Measurements from ENCODE around the gene SIRT3. TPM values are rescaled to one million over a fixed set of nuclear protein-coding genes. Genes with fewer than 3 reads are reported as not detected.

SIRT3 gene
- total and polyA plus RNA-seq, 2 of the 4 experiments (the other 2 are of a cell fraction) = 5.4 to 18.6 TPM

DNA sequence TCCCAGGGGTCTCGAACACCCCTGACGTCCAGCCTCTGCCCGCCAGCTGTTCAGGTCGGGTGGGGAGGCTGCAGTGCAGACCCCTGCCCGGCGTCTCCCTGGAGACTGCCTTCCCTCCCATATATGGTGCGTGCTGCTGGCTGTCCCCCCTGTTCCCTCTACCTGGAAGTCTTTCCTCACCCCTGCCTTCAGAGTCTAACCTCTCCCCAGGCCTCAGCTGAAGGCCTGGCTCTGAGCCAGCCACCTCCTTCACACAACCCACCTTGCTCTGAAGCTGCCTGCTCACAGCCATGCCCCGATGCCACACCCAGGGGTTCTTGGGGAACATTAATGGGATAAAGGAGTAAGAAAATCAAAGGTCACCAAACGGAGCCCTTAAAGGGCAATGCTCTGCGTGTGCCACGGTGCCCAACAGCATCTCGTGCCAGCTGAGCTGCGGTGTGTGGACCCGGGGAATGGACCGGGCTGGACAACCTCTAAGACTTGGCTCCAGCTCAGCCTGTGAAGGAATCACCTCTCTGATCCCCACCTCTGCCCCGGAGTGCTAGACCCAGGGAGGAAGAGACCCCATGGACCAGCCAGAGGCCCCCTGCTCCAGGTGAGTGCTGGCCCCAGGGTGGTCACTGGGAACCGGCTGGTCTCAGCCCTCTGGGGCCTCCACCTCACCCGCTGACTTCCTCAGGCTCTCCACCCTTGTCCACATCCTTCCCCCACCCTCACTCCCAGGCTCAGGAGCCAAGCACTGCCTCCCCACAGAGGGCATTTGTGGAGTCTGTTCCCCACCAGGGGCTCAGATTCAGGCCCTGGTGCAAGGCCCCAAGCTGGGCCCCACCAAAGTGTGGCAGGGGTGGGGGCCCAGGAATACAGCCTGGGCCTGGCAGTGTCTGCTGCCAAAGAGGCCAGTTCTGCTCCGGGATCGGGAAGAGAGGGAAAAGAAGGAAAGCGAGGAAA lies 42.1 kb upstream of the SIRT3 start, which contains the start of gene NLRP6:
Gene NLRP6 (plus strand): TSS at position 407 of the 951 bp plus-strand sequence. CDS start 163 bp downstream, at position 570.
- no peaks in the 10 kb centered on the region for H3K79me1 ChIP-seq (ENCODE audit: low read depth in 1 of 2, low read length in 2 of 2)
- TF ChIP-seq, protein P1, sequence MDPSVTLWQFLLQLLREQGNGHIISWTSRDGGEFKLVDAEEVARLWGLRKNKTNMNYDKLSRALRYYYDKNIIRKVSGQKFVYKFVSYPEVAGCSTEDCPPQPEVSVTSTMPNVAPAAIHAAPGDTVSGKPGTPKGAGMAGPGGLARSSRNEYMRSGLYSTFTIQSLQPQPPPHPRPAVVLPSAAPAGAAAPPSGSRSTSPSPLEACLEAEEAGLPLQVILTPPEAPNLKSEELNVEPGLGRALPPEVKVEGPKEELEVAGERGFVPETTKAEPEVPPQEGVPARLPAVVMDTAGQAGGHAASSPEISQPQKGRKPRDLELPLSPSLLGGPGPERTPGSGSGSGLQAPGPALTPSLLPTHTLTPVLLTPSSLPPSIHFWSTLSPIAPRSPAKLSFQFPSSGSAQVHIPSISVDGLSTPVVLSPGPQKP (IDR thresholded peaks at IDR 0.05; ENCODE audit: borderline replicate concordance, low read depth, low read length) = no peak
- TF ChIP-seq SMC3 (IDR thresholded peaks at IDR 0.05; ENCODE audit: low read depth, low read length) (no peak), CTCF (conservative IDR thresholded peaks at IDR 0.05; ENCODE audit: low read depth, low read length) (no peak), RFX5 (IDR thresholded peaks at IDR 0.05; ENCODE audit: low read depth, low read length) (no peak), BHLHE40 (IDR thresholded peaks at IDR 0.05; ENCODE audit: low read depth, low read length) (no peak), CEBPB (IDR thresholded peaks at IDR 0.05; ENCODE audit: low read depth, low read length) (no peak), FOS (IDR thresholded peaks at IDR 0.05; ENCODE audit: low read depth, low read length) (no peak), MAZ (IDR thresholded peaks at IDR 0.05; ENCODE audit: borderline replicate concordance, low read depth, low read length) (no peak), RCOR1 (IDR thresholded peaks at IDR 0.05; ENCODE audit: insufficient replicate concordance, low read length) (no peak), CHD1 (IDR thresholded peaks at IDR 0.05; ENCODE audit: low read depth, low read length) (no peak), RAD21 (IDR thresholded peaks at IDR 0.05; ENCODE audit: low read length) (no peak), POLR2A (IDR thresholded peaks at IDR 0.05; ENCODE audit: low read depth, low read length) (no peak), MAFK (IDR thresholded peaks at IDR 0.05; ENCODE audit: low read depth, low read length) (no peak), USF2 (IDR thresholded peaks at IDR 0.05; ENCODE audit: low read depth, low read length) (no peak), NFE2L2 (IDR thresholded peaks at IDR 0.05; ENCODE audit: low read depth, low read length) (no peak)

More for the DNA sequence above, 42.1 kb upstream of the SIRT3 start, which contains the start of gene NLRP6:
- Histone ChIP-seq H2BK15ac (ENCODE audit: low read depth, low read length) (no peak within 1 kb of the TSS), H3K9me3 (ENCODE audit: control insufficient read depth, insufficient read depth, low read length) (peaks cover 4% of the 10 kb centered on the region), H2AK9ac (replicated peaks; ENCODE audit: low read depth, low read length, poor library complexity) (no peak within 1 kb of the TSS), H4K91ac (ENCODE audit: insufficient read depth, low read depth, low read length) (no peak within 1 kb of the TSS), H3K18ac (ENCODE audit: low read depth, low read length) (no peak within 1 kb of the TSS), H3K9me1 (ENCODE audit: insufficient read depth, low read length) (no peaks in the 10 kb centered on the region), H3K4ac (ENCODE audit: low read depth, low read length) (no peak within 1 kb of the TSS), H3K4me2 (ENCODE audit: low read depth, low read length) (no peak within 1 kb of the TSS), H3K27ac (ENCODE audit: insufficient read depth, low read length) (no peak within 1 kb of the TSS), H2AK5ac (ENCODE audit: low read depth, low read length) (no peak within 1 kb of the TSS), H3K23ac (ENCODE audit: low read depth, low read length) (no peak within 1 kb of the TSS), H3K36me3 (ENCODE audit: control insufficient read depth, insufficient read depth, low read length) (no peaks in the 10 kb centered on the region), H2AFZ (replicated peaks; ENCODE audit: low read length, poor library complexity) (no peak within 1 kb of the TSS), H4K5ac (ENCODE audit: low read depth, low read length) (no peak within 1 kb of the TSS), H3K4me1 (ENCODE audit: control insufficient read depth, insufficient read depth, low read length) (no peaks in the 10 kb centered on the region), H4K20me1 (ENCODE audit: insufficient read depth, low read length) (no peaks in the 10 kb centered on the region), H3K56ac (ENCODE audit: extremely low read depth, insufficient read depth, low read length) (no peak within 1 kb of the TSS), H2BK5ac (ENCODE audit: low read depth, low read length, poor library complexity, severe bottlenecking) (no peak within 1 kb of the TSS), H2BK20ac (ENCODE audit: low read depth, low read length) (no peak within 1 kb of the TSS), H2BK120ac (ENCODE audit: low read depth, low read length) (no peak within 1 kb of the TSS), H3K9ac (ENCODE audit: low read depth, low read length) (no peak within 1 kb of the TSS), H4K8ac (ENCODE audit: low read depth in 2 of 2, low read length in 2 of 2) (no peak within 1 kb of the TSS), H3K27me3 (ENCODE audit: control insufficient read depth, insufficient read depth, low read length) (peaks cover 72% of the 10 kb centered on the region), H3K4me3 (ENCODE audit: insufficient read depth, low read depth, low read length) (no peak within 1 kb of the TSS), H3K14ac (replicated peaks; ENCODE audit: low read depth, low read length) (no peak within 1 kb of the TSS)
- CTCF ChIA-PET = no interaction called here
- intact Hi-C loops (cut with micrococcal nuclease) (no loop called here), in situ Hi-C loops (cut with MboI; ENCODE audit: low sequenced_read_pairs) (loop anchor here (5.0 kb wide), 1 partner anchor 36 kb away; no protein-coding TSS in a partner anchor), dilution Hi-C loops (cut with HindIII; ENCODE audit: low sequenced_read_pairs, unreplicated experiment) (no loop called here)
- WGBS, 2 experiments (ENCODE audit: extremely low coverage in 2 of 2, insufficient read length in 1 of 2) = 39% methylated on average over 8 of the region's 21 CpGs; no CpG with 5 or more reads in 1 of the 2 experiments
- ATAC-seq (ENCODE audit: low read depth) (no peak), DNase-seq (no peak)
- POLR2A ChIA-PET (ENCODE audit: unreplicated experiment) = no interaction called here
- no TSS peak for BruUV-seq (replicated peaks)

Data from IMR-90 (cell line).